OCI-LY1 (cell line): ENCODE data around the gene PXMP4.

Experiments used
- CTCF ChIP-seq: fragments of 200-600 bp; sonication (generic), shearing (Covaris generic); IDR thresholded peaks from 2 replicates; pipeline ENCODE4 v1.5.1; 2017; ENCODE audit warnings: mild to moderate bottlenecking, antibody characterized with exemption, low read length, moderate library complexity, mixed read lengths
- EZH2 ChIP-seq: fragments of 200-600 bp; sonication (generic), shearing (Covaris generic); IDR thresholded peaks from 2 replicates; pipeline ENCODE4 v1.8.0; 2017; ENCODE audit warnings: borderline replicate concordance, mixed run types, mild to moderate bottlenecking, antibody characterized with exemption, low read length, moderate library complexity, mixed read lengths

- TF ChIP-seq CTCF (no peak), EZH2 (no peak)
Observed at GRCh38 chr20:33693741-33694638, 26.1 kb downstream of the PXMP4 start.
